ENCODE results near the gene TAF10.

GRCh38 chr11:6652182-6652581 is 40.2 kb upstream of the TAF10 start:
- TF ChIP-seq CTCF (IDR thresholded peaks at IDR 0.05) = no peak
- no peak for TF ChIP-seq POLR2A (IDR thresholded peaks at IDR 0.05)
